ENCODE data around the gene MAP3K4.

The MAP3K4 gene

DNA sequence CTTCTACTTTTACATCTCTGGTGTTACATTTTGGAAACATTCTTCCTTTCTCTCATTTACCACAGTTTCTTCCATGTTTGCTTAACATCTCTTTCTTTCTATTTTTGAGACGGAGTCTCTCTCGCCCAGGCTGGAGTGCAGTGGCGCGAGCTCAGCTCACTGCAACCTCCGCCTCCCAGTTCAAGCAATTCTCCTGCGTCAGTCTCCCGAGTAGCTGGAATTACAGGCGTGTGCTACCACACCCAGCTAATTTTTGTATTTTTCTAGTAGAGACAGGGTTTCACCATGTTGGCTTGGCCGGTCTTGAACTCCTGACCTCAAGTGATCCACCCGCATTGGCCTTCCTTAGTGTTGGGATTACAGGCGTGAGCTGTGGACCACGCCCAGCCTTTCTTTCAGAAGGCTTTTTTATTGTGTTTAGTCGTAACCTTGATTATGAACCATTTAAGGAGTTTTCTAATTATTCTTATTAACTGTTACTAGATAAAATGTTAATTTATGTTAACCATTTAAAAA is 27.8 kb downstream of the MAP3K4 start:
- Histone ChIP-seq H3K9me3 (ENCODE audit: control insufficient read depth in 5 of 5, low read length in 5 of 5) (no peaks in the 10 kb centered on the region), H3K27me3 (ENCODE audit: control insufficient read depth in 5 of 5, insufficient read depth in 4 of 5, low read length in 5 of 5) (no peaks in the 10 kb centered on the region), H3K4me1 (ENCODE audit: control insufficient read depth in 5 of 5, insufficient read depth in 5 of 5, low read length in 5 of 5) (no peaks in the 10 kb centered on the region), H3K9ac (ENCODE audit: low read length in 5 of 5) (no peak overlapping the region), H3K27ac (ENCODE audit: low read depth, low read length) (no peak overlapping the region), H3K36me3 (ENCODE audit: control insufficient read depth in 5 of 5, insufficient read depth in 5 of 5, low read length in 5 of 5) (peaks cover 0 to 6% (median 0%) of the 10 kb centered on the region in 5 donors), H3K4me3 (ENCODE audit: low read depth in 1 of 5, low read length in 5 of 5) (no peak overlapping the region)

DNA sequence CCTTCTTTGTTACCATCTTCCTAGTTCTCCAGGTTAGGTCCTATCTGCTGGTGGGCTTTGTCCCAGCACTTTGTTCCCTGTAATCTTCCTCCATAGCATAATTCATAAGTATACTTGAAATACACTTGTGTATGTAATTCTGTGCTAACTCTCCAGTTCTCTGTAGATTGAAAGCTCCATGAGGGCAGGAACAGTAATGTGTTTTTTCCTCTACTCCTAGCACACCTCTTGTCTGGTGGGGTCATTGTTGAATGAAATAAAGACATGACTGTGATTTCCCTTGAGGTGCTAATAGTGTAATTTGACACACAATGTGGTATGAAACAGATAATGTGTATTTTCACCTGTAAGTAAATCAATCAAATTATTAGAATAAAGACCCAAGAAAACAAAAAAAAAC is 30.0 kb downstream of the MAP3K4 start:
- Histone ChIP-seq H3K9ac (ENCODE audit: low read length in 5 of 5) (no peak overlapping the region), H3K36me3 (ENCODE audit: control insufficient read depth in 5 of 5, insufficient read depth in 5 of 5, low read length in 5 of 5) (peaks cover 0 to 6% (median 0%) of the 10 kb centered on the region in 5 donors), H3K4me3 (ENCODE audit: low read depth in 1 of 5, low read length in 5 of 5) (no peak overlapping the region), H3K9me3 (ENCODE audit: control insufficient read depth in 5 of 5, low read length in 5 of 5) (no peaks in the 10 kb centered on the region), H3K27me3 (ENCODE audit: control insufficient read depth in 5 of 5, insufficient read depth in 4 of 5, low read length in 5 of 5) (no peaks in the 10 kb centered on the region), H3K4me1 (ENCODE audit: control insufficient read depth in 5 of 5, insufficient read depth in 5 of 5, low read length in 5 of 5) (no peaks in the 10 kb centered on the region), H3K27ac (ENCODE audit: low read depth, low read length) (no peak overlapping the region)

DNA sequence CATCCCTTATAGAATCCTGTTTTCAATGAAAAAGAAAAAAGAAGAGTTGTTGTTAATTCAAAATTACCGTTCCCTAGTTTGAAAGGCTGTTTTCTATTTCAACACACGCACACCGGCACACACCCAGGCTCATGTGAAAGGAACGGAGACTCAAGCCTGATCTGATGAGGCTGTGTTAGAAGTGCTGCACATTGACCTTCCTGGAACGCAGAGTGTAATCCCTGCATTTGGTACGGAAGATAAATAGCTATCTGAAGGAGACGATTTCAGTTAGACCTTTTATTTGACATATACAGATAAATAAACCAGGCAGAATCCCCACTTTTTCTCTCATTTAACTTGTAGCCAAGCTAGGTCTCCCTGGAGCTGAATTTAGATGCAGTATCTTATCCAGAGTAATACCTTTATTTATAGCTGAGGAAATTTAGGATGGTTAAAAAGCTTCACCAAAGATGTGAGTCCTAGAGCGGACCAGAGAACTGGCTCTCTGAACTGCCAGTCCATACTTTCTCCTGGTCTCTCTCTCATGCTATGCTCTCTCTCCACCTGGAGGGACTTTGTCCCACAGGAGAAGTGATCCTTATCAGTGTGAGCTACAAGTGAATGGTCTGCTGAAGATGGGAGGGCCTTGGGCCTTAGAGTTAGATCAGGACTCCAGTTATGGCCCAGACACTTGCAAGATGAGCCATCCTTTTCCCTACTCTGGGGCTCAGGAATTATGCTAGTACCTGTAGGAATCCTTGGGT is 30.6 kb downstream of the MAP3K4 start:
- Histone ChIP-seq H3K9ac (ENCODE audit: low read length in 5 of 5) (no peak overlapping the region), H3K27me3 (ENCODE audit: control insufficient read depth in 5 of 5, insufficient read depth in 4 of 5, low read length in 5 of 5) (no peaks in the 10 kb centered on the region), H3K9me3 (ENCODE audit: control insufficient read depth in 5 of 5, low read length in 5 of 5) (no peaks in the 10 kb centered on the region), H3K4me3 (ENCODE audit: low read depth in 1 of 5, low read length in 5 of 5) (no peak overlapping the region), H3K27ac (ENCODE audit: low read depth, low read length) (no peak overlapping the region), H3K4me1 (ENCODE audit: control insufficient read depth in 5 of 5, insufficient read depth in 5 of 5, low read length in 5 of 5) (no peaks in the 10 kb centered on the region), H3K36me3 (ENCODE audit: control insufficient read depth in 5 of 5, insufficient read depth in 5 of 5, low read length in 5 of 5) (peaks cover 0 to 6% (median 0%) of the 10 kb centered on the region in 5 donors)

DNA sequence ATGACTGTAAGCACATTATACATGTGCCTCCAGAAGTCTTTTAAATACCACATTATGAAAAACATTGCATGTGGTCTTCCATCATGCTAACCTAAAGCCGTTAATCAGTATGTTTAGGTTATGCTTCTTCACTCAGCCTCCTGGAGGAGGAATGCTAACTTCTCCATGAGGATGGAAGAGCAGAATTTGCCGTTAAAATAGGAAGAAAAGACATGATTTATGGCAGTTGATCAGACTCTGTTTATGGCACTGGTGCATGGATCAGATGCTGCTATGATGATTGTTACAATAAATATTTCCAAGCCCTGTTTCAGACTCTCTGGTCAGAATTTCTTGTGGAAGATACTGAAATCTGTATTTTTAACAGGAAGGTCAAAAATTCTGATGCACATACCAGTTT is 31.7 kb downstream of the MAP3K4 start:
- Histone ChIP-seq H3K27me3 (ENCODE audit: control insufficient read depth in 5 of 5, insufficient read depth in 4 of 5, low read length in 5 of 5) (no peaks in the 10 kb centered on the region), H3K4me3 (ENCODE audit: low read depth in 1 of 5, low read length in 5 of 5) (no peak overlapping the region), H3K9ac (ENCODE audit: low read length in 5 of 5) (no peak overlapping the region), H3K9me3 (ENCODE audit: control insufficient read depth in 5 of 5, low read length in 5 of 5) (no peaks in the 10 kb centered on the region), H3K36me3 (ENCODE audit: control insufficient read depth in 5 of 5, insufficient read depth in 5 of 5, low read length in 5 of 5) (peaks cover 0 to 6% (median 0%) of the 10 kb centered on the region in 5 donors), H3K4me1 (ENCODE audit: control insufficient read depth in 5 of 5, insufficient read depth in 5 of 5, low read length in 5 of 5) (no peaks in the 10 kb centered on the region), H3K27ac (ENCODE audit: low read depth, low read length) (no peak overlapping the region)

DNA sequence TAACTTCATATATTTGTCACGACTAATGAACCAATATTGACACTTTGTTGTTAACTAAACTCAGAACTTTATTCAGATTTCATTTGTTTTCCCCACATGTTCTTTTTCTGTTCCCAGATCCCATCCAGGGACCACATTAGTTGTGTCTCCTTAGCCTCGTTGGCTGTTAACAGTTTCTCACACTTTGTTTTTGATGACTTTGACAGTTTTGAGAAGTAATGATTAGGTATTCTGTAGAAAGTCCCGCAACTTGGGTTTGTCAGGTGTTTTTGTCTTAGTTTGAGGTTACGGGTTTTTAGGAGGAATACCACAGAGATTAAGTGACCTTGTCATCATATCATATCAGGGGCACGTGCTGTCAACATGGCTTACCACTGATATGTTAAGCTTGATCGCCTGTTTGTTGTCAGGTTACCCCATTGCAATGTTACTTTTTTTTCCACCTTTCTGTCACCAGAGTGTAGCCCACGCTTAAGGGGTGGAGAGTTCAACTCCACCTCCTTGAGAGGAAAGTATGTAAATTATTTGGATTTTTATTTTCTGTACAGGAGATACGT is 32.9 kb downstream of the MAP3K4 start:
- peaks cover 0 to under 1% (median 0%) of the 10 kb centered on the region in 5 donors for H3K4me1 ChIP-seq (ENCODE audit: control insufficient read depth in 5 of 5, insufficient read depth in 5 of 5, low read length in 5 of 5)
- no peak overlapping the region for H3K4me3 ChIP-seq (ENCODE audit: low read depth in 1 of 5, low read length in 5 of 5)
- H3K9ac ChIP-seq (ENCODE audit: low read length in 5 of 5), result no peak overlapping the region
- H3K27me3 ChIP-seq (ENCODE audit: control insufficient read depth in 5 of 5, insufficient read depth in 4 of 5, low read length in 5 of 5), result no peaks in the 10 kb centered on the region
- peaks cover 0 to 6% (median 0%) of the 10 kb centered on the region in 5 donors for H3K36me3 ChIP-seq (ENCODE audit: control insufficient read depth in 5 of 5, insufficient read depth in 5 of 5, low read length in 5 of 5)
- H3K9me3 ChIP-seq (ENCODE audit: control insufficient read depth in 5 of 5, low read length in 5 of 5), result no peaks in the 10 kb centered on the region
- H3K27ac ChIP-seq (ENCODE audit: low read depth, low read length), result no peak overlapping the region

DNA sequence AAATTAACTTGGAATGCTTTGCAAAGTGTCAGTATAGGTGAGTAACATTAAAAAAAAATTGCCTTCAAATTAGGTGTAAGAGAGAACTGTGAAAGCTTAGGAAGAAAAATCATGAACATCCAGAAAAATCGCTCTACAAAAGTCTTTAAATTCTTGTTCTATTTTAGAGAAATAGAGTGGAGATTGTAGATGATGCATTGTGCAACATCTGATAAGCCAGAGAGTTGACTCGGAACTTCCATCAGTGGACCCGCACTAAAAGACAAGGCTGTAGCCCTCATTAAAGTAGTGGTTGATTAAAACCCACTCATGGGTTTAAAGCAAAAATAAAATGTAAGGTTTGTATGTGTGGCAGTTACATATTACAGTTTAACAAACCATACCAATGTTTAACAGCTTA is 35.8 kb downstream of the MAP3K4 start:
- no peak overlapping the region for H3K4me3 ChIP-seq (ENCODE audit: low read depth in 1 of 5, low read length in 5 of 5)
- no peak overlapping the region for H3K9ac ChIP-seq (ENCODE audit: low read length in 5 of 5)
- peaks cover 0 to 1% (median 0%) of the 10 kb centered on the region in 5 donors for H3K36me3 ChIP-seq (ENCODE audit: control insufficient read depth in 5 of 5, insufficient read depth in 5 of 5, low read length in 5 of 5)
- H3K4me1 ChIP-seq (ENCODE audit: control insufficient read depth in 5 of 5, insufficient read depth in 5 of 5, low read length in 5 of 5), result peaks cover 0 to 3% (median 0%) of the 10 kb centered on the region in 5 donors
- no peak overlapping the region for H3K27ac ChIP-seq (ENCODE audit: low read depth, low read length)
- H3K9me3 ChIP-seq (ENCODE audit: control insufficient read depth in 5 of 5, low read length in 5 of 5), result no peaks in the 10 kb centered on the region
- no peaks in the 10 kb centered on the region for H3K27me3 ChIP-seq (ENCODE audit: control insufficient read depth in 5 of 5, insufficient read depth in 4 of 5, low read length in 5 of 5)

DNA sequence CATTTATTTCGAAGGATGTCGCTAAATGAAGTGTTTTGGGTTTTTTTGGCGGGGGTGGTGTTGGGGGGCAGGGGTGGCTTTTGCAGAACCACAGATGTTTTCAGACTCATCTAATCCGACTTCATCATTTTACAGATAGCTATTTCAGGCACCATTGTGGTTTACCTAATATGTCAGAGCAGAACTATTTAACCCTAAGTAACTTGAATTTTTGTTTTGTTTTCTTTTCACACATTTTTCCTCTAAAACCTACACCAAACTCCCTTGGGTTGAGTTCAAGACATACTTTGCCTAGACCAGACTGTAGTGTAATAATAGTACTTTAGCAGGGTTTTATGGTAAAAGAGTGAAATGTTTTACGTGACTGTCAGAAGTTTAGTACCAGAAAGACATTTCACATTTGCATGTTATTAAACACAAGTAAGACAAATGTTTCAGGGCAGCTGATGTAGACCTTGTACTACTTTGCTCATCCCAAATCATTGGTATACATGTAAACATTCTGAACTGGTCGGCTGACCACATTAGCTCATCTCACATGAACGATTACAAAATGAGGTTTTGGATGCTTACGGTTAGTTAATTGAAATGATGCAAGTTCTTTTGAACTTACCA is 37.7 kb downstream of the MAP3K4 start:
- Histone ChIP-seq H3K36me3 (ENCODE audit: control insufficient read depth in 5 of 5, insufficient read depth in 5 of 5, low read length in 5 of 5) (no peaks in the 10 kb centered on the region), H3K27ac (ENCODE audit: low read depth, low read length) (no peak overlapping the region), H3K4me1 (ENCODE audit: control insufficient read depth in 5 of 5, insufficient read depth in 5 of 5, low read length in 5 of 5) (peaks cover 0 to 3% (median 0%) of the 10 kb centered on the region in 5 donors), H3K9me3 (ENCODE audit: control insufficient read depth in 5 of 5, low read length in 5 of 5) (no peaks in the 10 kb centered on the region), H3K27me3 (ENCODE audit: control insufficient read depth in 5 of 5, insufficient read depth in 4 of 5, low read length in 5 of 5) (no peaks in the 10 kb centered on the region), H3K9ac (ENCODE audit: low read length in 5 of 5) (no peak overlapping the region), H3K4me3 (ENCODE audit: low read depth in 1 of 5, low read length in 5 of 5) (no peak overlapping the region)

DNA sequence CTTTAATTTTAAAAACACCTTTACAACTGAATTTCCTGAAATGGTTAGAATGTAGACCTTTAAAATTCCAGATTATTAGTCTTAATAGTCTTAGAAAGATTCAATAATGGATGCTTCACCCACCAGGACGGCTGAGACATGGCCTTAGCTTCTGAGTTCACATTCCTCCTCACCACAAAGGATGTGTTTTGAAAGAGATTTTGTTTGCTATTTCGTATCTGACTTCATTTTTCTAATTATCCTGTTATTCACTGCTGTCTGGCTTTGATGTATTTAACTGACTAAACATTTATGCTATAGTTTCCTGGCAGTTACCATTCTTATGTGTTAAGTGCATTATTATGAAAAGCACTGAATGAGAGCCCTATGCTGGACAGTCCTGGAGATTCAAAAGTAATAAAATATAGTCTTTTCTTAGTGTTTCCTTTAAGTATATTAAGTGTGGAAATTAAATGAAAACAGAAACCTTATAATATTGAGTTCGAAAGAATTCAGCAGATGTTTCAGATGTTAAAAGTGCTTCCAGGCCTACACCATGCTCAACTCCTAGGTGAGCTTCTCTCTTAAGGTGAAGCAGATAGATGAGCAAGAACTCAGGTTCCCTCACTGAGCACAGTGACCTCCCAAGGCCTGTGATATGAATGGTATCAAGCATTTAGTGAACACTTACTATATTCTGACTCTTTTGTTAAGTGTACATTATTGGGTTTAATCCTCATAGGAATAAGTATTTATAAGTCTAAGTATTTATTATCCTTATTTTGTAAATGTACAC is 40.3 kb downstream of the MAP3K4 start:
- H3K9ac ChIP-seq (ENCODE audit: low read length in 5 of 5), result no peak overlapping the region
- H3K9me3 ChIP-seq (ENCODE audit: control insufficient read depth in 5 of 5, low read length in 5 of 5), result no peaks in the 10 kb centered on the region
- H3K4me1 ChIP-seq (ENCODE audit: control insufficient read depth in 5 of 5, insufficient read depth in 5 of 5, low read length in 5 of 5), result peaks cover 0 to 3% (median 0%) of the 10 kb centered on the region in 5 donors
- no peak overlapping the region for H3K27ac ChIP-seq (ENCODE audit: low read depth, low read length)
- no peaks in the 10 kb centered on the region for H3K27me3 ChIP-seq (ENCODE audit: control insufficient read depth in 5 of 5, insufficient read depth in 4 of 5, low read length in 5 of 5)
- no peak overlapping the region for H3K4me3 ChIP-seq (ENCODE audit: low read depth in 1 of 5, low read length in 5 of 5)
- H3K36me3 ChIP-seq (ENCODE audit: control insufficient read depth in 5 of 5, insufficient read depth in 5 of 5, low read length in 5 of 5), result peaks cover 4 to 14% (median 10%) of the 10 kb centered on the region in 5 donors

DNA sequence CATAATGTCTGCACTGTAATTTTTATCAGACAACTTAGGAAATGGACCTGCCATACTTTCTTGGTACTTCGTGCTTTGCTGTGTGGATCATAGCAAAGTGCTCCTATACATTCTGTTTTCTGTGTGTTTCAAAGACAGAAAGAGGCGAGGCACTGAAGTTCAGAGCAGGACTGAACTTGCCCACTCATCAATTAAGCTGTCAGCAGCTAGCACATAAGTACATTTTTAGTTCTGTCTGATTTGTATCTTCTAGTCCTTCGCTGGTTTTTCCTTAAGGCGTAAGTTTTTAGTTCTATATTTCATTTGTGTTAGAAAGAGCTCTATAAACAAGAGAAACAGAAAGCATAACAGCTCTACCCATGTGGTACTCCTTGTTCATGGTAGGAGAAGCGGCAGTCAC is 42.1 kb downstream of the MAP3K4 start:
- no peak overlapping the region for H3K27ac ChIP-seq (ENCODE audit: low read depth, low read length)
- H3K9ac ChIP-seq (ENCODE audit: low read length in 5 of 5), result no peak overlapping the region
- H3K36me3 ChIP-seq (ENCODE audit: control insufficient read depth in 5 of 5, insufficient read depth in 5 of 5, low read length in 5 of 5), result peaks cover 6 to 18% (median 13%) of the 10 kb centered on the region in 5 donors

More for the DNA sequence above, 42.1 kb downstream of the MAP3K4 start:
- Histone ChIP-seq H3K4me3 (ENCODE audit: low read depth in 1 of 5, low read length in 5 of 5) (no peak overlapping the region), H3K4me1 (ENCODE audit: control insufficient read depth in 5 of 5, insufficient read depth in 5 of 5, low read length in 5 of 5) (peaks cover 0 to 3% (median 0%) of the 10 kb centered on the region in 5 donors), H3K9me3 (ENCODE audit: control insufficient read depth in 5 of 5, low read length in 5 of 5) (no peaks in the 10 kb centered on the region), H3K27me3 (ENCODE audit: control insufficient read depth in 5 of 5, insufficient read depth in 4 of 5, low read length in 5 of 5) (no peaks in the 10 kb centered on the region)
